HL-60 (cell line): ENCODE measurements around the gene LIMA1.
"Not testable (repeated sequence)": the region's sequence is repeated elsewhere in the genome, so short reads cannot be mapped to it uniquely, and the experiment has no call there.

Source experiments
- DNase-seq, 2 experiments: peaks; one replicate each; pipeline ENCODE4 v3.0.0-alpha.2; 2010 to 2020; ENCODE audit warnings: low read depth in 1 of 2, low spot score in 1 of 2
- H3K27ac ChIP-seq: fragments of 250-450 bp; sonication (Bioruptor Pico); replicated peaks from 2 replicates; pipeline ENCODE4 v1.5.1; 2020; ENCODE audit warnings: mild to moderate bottlenecking, moderate library complexity
- H3K27me3 ChIP-seq: fragments of 250-450 bp; sonication (Bioruptor Pico); 2 replicates; pipeline ENCODE4 v1.5.1; 2021; ENCODE audit warnings: mild to moderate bottlenecking, moderate library complexity; ENCODE audit not compliant: insufficient read depth, poor library complexity, severe bottlenecking
- H3K4me3 ChIP-seq: replicated peaks from 2 replicates; pipeline ENCODE4 v1.5.1; 2011; ENCODE audit warnings: mild to moderate bottlenecking, control low read depth, low read length; ENCODE audit not compliant: insufficient read depth
- GABPA ChIP-seq: IDR thresholded peaks from 2 replicates; pipeline ENCODE4 v1.6.1; 2012; ENCODE audit warnings: low read depth
- POLR2AphosphoS5 ChIP-seq: IDR thresholded peaks from 2 replicates; pipeline ENCODE4 v1.6.1; 2012; ENCODE audit warnings: low read depth
- SPI1 ChIP-seq: IDR thresholded peaks from 2 replicates; pipeline ENCODE4 v1.6.1; 2012; ENCODE audit warnings: low read depth, mild to moderate bottlenecking, borderline replicate concordance
- TF ChIP-seq, protein P1 (sequence below): IDR thresholded peaks from one replicate; pipeline ENCODE4 v1.5.1; 2011; ENCODE audit warnings: low read length, control low read depth, inconsistent platforms; ENCODE audit not compliant: insufficient read depth
- TF ChIP-seq, protein P2 (sequence below): IDR thresholded peaks from 2 replicates; pipeline ENCODE4 v1.6.1; 2012; ENCODE audit warnings: low read depth; ENCODE audit not compliant: insufficient replicate concordance

Gene LIMA1

DNA sequence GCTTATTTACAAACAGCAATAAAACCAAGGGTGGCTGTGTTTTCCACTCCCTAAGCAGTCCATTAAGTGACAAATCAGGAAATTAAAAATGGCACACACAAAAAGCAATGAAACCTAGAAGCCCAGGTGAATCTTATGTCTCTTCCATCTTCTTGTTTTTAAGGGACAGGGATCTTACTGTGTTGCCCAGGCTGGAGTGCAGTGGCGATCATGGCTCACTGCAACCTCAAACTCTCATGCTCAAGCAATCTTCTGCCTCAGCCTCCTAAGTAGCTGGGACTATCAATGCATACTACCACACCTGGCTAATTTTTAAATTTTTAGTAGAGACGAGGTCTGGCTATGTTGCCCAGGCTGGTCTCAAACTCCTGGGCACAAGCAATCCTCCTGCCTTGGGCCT lies 63.8 kb downstream of the LIMA1 start:
- Histone ChIP-seq H3K27ac (no peak overlapping the region; the same call in 1 of the 2 replicates), H3K27me3 (no peaks in the 10 kb centered on the region), H3K4me3 (no peak overlapping the region)
- no peak for DNase-seq
- TF ChIP-seq GABPA, result no peak
- TF ChIP-seq, protein P1, sequence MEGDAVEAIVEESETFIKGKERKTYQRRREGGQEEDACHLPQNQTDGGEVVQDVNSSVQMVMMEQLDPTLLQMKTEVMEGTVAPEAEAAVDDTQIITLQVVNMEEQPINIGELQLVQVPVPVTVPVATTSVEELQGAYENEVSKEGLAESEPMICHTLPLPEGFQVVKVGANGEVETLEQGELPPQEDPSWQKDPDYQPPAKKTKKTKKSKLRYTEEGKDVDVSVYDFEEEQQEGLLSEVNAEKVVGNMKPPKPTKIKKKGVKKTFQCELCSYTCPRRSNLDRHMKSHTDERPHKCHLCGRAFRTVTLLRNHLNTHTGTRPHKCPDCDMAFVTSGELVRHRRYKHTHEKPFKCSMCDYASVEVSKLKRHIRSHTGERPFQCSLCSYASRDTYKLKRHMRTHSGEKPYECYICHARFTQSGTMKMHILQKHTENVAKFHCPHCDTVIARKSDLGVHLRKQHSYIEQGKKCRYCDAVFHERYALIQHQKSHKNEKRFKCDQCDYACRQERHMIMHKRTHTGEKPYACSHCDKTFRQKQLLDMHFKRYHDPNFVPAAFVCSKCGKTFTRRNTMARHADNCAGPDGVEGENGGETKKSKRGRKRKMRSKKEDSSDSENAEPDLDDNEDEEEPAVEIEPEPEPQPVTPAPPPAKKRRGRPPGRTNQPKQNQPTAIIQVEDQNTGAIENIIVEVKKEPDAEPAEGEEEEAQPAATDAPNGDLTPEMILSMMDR, result no peak
- TF ChIP-seq, protein P2, sequence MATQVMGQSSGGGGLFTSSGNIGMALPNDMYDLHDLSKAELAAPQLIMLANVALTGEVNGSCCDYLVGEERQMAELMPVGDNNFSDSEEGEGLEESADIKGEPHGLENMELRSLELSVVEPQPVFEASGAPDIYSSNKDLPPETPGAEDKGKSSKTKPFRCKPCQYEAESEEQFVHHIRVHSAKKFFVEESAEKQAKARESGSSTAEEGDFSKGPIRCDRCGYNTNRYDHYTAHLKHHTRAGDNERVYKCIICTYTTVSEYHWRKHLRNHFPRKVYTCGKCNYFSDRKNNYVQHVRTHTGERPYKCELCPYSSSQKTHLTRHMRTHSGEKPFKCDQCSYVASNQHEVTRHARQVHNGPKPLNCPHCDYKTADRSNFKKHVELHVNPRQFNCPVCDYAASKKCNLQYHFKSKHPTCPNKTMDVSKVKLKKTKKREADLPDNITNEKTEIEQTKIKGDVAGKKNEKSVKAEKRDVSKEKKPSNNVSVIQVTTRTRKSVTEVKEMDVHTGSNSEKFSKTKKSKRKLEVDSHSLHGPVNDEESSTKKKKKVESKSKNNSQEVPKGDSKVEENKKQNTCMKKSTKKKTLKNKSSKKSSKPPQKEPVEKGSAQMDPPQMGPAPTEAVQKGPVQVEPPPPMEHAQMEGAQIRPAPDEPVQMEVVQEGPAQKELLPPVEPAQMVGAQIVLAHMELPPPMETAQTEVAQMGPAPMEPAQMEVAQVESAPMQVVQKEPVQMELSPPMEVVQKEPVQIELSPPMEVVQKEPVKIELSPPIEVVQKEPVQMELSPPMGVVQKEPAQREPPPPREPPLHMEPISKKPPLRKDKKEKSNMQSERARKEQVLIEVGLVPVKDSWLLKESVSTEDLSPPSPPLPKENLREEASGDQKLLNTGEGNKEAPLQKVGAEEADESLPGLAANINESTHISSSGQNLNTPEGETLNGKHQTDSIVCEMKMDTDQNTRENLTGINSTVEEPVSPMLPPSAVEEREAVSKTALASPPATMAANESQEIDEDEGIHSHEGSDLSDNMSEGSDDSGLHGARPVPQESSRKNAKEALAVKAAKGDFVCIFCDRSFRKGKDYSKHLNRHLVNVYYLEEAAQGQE, result no peak
- TF ChIP-seq POLR2AphosphoS5, result no peak
- TF ChIP-seq SPI1, result no peak

DNA sequence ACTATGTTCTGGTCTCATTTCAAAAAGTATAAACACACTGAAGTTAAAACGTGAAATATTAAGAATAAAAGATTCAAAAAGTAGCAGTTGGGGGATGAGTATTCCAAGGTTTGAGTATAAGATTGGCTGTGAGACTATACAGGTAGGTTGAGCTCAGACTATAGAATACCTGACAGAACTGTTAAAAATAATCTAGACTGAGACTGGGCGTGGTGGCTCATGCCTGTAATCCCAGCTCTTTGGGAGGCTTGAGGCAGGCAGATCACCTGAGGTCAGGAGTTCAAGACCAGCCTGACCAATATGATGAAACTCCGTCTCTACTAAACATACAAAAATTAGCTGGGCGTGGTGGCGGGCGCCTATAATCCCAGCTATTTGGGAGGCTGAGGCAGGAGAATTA lies 64.3 kb downstream of the LIMA1 start:
- not testable (repeated sequence) for H3K4me3 ChIP-seq, DNase-seq, H3K27ac ChIP-seq, H3K27me3 ChIP-seq

DNA sequence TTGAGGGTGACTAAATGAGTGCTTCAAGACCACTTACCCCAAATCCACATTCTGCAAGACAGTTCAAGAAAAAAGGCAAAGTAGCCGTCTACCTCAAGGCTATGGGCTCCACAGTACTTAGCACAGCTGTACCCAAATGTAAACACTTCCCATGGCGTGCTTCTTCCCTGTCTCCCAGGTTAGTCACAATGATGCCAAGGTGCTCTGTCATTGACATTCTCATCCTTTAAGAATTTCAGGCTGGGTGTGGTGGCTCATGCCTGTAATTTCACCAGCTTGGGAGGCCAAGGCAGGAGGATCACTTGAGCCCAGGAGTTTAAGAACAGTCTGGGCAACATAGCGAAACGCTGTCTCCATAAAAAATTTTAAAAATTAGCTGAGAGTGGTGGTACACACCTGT lies 64.9 kb downstream of the LIMA1 start:
- Histone ChIP-seq H3K4me3 (no peak overlapping the region), H3K27ac (no peak overlapping the region), H3K27me3 (no peaks in the 10 kb centered on the region)
- DNase-seq, result no peak
- TF ChIP-seq GABPA (no peak), POLR2AphosphoS5 (no peak), SPI1 (no peak)
- TF ChIP-seq, protein P1, result no peak
- TF ChIP-seq, protein P2, result no peak

DNA sequence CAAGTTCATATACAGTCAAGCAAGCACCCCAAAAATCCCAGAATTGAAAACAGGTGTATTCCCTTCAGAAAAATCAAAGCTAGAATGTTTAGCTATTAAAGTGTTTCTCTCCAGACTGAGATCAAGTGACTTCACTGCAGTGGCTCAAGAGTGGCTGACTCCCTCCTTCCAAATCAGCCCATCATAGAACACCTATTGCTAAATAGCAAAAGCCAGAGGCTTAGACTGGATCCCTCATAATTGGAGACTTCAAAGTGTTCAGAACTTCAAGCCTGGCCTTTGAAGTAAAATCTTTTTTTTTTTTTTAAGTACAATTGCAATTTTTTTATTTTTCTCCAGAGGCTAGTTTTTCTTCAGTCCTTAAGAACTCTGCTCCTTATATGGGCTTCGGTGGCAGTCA lies 66.1 kb downstream of the LIMA1 start:
- Histone ChIP-seq H3K27me3 (no peaks in the 10 kb centered on the region), H3K4me3 (no peak overlapping the region), H3K27ac (no peak overlapping the region)
- no peak for TF ChIP-seq POLR2AphosphoS5
- TF ChIP-seq, protein P1, result no peak
- TF ChIP-seq, protein P2, result no peak
- no peak for TF ChIP-seq GABPA
- TF ChIP-seq SPI1, result no peak
- DNase-seq, result no peak
